Brain microvascular endothelial cell (primary cell): ENCODE data around the gene POGZ.

Source experiments
- DNase-seq: peaks from one replicate; pipeline ENCODE4 v3.0.0-alpha.2; 2020
- H3K27ac ChIP-seq: fragments of 250-450 bp; sonication (Bioruptor Pico); 2 replicates; pipeline ENCODE4 v1.5.1; 2020; ENCODE audit warnings: mild to moderate bottlenecking, moderate library complexity
- H3K27me3 ChIP-seq: fragments of 250-450 bp; sonication (Bioruptor Pico); replicated peaks from 2 replicates; pipeline ENCODE4 v1.5.1; 2020; ENCODE audit warnings: mild to moderate bottlenecking
- H3K36me3 ChIP-seq: fragments of 250-450 bp; sonication (Bioruptor Pico); replicated peaks from 2 replicates; pipeline ENCODE4 v1.5.1; 2020; ENCODE audit warnings: mild to moderate bottlenecking
- H3K4me3 ChIP-seq: 2 replicates; pipeline ENCODE4 v1.5.1; 2011; ENCODE audit warnings: low read depth, mild to moderate bottlenecking, control low read depth, low read length, moderate library complexity
- in situ Hi-C: cut with HindIII; loops from 2 replicates; pipeline ENCODE4 v1.10.0; 2017; ENCODE audit warnings: low sequenced_read_pairs, low pct_ligation_motif_present
- TF ChIP-seq, protein P1 (sequence below): IDR thresholded peaks from 2 replicates; pipeline ENCODE4 v1.5.1; 2011; ENCODE audit warnings: low read depth, mild to moderate bottlenecking, moderate library complexity, low read length, control low read depth, inconsistent platforms; ENCODE audit errors: missing control alignments

POGZ gene

DNA sequence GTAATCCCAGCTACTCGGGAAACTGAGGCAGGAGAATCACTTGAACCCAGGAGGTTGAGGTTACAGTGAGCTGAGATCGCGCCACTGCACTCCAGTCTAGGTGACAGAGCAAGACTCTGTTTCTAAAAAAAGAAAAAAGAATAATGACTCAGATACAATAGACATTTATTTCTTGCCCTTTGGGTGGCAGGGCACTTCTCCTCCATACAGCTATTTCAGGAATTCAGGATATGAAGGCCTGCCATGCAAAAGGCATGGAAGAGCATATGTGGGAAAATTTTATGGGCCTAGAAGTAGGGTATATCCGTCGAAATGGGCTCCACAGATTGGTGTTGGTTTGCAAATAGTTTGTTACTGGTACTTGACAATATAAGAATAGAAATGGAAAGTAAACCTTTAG lies 20.2 kb upstream of the POGZ start:
- TF ChIP-seq, protein P1, sequence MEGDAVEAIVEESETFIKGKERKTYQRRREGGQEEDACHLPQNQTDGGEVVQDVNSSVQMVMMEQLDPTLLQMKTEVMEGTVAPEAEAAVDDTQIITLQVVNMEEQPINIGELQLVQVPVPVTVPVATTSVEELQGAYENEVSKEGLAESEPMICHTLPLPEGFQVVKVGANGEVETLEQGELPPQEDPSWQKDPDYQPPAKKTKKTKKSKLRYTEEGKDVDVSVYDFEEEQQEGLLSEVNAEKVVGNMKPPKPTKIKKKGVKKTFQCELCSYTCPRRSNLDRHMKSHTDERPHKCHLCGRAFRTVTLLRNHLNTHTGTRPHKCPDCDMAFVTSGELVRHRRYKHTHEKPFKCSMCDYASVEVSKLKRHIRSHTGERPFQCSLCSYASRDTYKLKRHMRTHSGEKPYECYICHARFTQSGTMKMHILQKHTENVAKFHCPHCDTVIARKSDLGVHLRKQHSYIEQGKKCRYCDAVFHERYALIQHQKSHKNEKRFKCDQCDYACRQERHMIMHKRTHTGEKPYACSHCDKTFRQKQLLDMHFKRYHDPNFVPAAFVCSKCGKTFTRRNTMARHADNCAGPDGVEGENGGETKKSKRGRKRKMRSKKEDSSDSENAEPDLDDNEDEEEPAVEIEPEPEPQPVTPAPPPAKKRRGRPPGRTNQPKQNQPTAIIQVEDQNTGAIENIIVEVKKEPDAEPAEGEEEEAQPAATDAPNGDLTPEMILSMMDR: no peak
- DNase-seq: no peak
- Histone ChIP-seq H3K4me3 (no peak overlapping the region), H3K27me3 (no peaks in the 10 kb centered on the region), H3K36me3 (no peaks in the 10 kb centered on the region), H3K27ac (no peak overlapping the region)
- in situ Hi-C loops: no loop called here

DNA sequence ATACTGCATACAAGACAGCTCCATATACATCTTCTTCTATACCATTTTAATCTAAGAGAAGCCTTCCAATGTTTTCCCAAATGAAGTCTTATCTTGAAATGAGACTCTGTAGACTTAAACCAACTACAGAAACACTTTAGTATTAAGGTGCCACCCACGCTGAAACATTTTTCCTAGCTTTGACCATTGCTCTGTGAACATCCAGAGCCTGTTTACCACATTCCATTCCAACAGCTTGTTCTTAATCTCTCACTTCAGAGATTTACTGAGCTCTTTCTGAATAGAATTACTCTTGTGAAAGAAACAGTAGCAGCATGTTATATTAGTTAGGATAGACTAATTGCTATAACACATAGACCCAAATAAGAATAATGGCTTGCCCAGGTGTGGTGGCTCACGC lies 19.6 kb upstream of the POGZ start:
- Histone ChIP-seq H3K27me3 (no peaks in the 10 kb centered on the region), H3K36me3 (no peaks in the 10 kb centered on the region), H3K27ac (no peak overlapping the region), H3K4me3 (no peak overlapping the region)
- in situ Hi-C loops: no loop called here
- TF ChIP-seq, protein P1: no peak
- DNase-seq: no peak

DNA sequence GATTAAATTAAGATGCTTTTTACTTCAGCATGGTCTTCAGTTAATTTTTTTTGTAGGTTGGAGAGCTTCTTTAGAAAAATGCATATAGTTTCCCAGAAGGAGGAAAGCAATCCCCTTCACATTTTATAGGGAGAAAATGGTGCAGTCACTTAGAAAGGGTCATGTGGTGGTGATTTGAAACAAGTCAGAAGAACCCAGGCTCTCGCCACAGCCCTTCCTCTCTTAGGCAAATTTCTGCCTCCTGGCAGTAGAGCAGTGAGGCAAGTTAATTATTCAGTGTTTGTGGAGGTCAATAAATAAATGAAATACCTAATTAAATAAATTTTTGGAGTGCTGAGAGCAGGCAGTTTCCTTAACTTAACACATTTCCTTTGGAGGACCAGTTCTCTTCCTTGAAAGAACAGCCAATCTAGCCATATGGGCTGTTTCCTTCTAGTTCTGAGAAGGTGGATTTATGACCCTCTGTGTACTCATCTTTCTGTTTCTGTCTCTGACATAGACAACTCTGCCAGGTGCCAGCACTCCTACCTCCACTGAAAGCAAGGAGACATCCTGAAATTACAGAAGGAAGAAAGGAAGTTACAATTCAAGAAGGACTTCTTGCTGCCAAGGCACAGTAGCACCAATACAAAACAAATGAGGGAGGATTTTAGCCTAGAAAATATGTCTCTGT lies 19.0 kb upstream of the POGZ start:
- Histone ChIP-seq H3K36me3 (no peaks in the 10 kb centered on the region), H3K27ac (no peak overlapping the region), H3K27me3 (no peaks in the 10 kb centered on the region), H3K4me3 (no peak overlapping the region)
- TF ChIP-seq, protein P1: no peak
- in situ Hi-C loops: no loop called here
- no peak for DNase-seq

DNA sequence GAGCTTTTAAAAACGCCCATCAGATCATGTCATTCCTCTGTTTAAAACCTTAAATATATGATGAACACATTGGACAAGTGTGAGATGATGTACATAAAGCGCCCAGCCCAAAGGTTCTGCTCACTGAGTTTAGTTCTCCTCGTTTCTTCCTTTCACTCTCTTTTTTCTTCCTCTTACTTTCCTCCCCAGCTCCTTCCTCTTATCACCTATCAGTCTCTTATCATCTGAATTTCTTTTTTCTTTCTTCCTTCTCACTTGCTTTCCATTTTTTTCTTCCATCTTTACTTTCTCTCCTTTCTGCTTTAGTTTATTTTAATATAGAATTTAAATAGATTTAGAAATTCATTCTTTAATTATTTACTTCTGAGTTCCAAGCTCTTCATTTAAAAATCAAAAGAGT lies 17.8 kb upstream of the POGZ start:
- Histone ChIP-seq H3K27ac (no peak overlapping the region), H3K4me3 (no peak overlapping the region), H3K27me3 (no peaks in the 10 kb centered on the region), H3K36me3 (no peaks in the 10 kb centered on the region)
- TF ChIP-seq, protein P1: no peak
- no peak for DNase-seq
- in situ Hi-C loops: no loop called here

DNA sequence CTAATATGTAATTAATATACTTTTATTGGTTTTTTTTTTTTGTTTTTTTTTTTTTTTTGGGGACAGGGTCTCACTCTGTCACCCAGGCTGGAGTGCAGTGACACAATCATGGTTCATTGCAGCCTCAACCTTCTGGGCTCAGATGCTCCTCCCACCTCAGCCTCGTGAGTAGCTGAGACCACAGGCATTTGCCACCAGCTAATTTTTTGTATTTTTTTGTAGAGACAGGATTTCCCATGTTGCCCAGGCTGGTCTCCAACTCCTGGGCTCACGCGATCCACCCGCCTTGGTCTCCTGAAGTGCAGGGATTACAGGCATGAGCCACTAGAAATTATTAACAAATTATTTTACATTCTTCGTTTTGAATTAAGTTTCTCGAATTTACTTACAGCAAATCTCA lies 16.8 kb upstream of the POGZ start:
- Histone ChIP-seq H3K36me3 (no peaks in the 10 kb centered on the region), H3K4me3 (no peak overlapping the region), H3K27ac (no peak overlapping the region), H3K27me3 (no peaks in the 10 kb centered on the region)
- TF ChIP-seq, protein P1: no peak
- DNase-seq: no peak
- in situ Hi-C loops: no loop called here

DNA sequence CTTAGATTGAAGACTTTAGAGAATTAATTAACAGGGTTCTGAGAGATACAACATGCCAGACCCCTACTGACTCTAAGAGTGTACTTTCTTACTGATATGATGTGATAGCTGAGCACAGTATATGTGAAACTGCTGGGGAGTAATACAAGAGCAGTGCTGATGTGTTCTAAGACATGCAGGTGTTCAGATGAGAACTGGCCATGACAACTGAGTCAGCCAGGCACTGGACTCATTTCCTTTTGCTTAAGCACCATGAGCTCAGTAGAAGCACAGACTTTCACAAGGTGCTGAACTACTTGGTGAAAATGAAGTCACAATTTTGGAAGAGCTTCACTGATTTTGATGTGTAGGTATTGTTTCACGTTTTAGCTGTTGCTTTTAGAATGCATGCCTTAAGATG lies 15.9 kb upstream of the POGZ start:
- Histone ChIP-seq H3K36me3 (no peaks in the 10 kb centered on the region), H3K27ac (no peak overlapping the region), H3K27me3 (no peaks in the 10 kb centered on the region), H3K4me3 (no peak overlapping the region)
- in situ Hi-C loops: no loop called here
- DNase-seq: no peak
- TF ChIP-seq, protein P1: no peak
